Small intestine (tissue), 16 donors: ENCODE results near the gene RGN. TPM values are rescaled to one million over a fixed set of nuclear protein-coding genes. Genes with fewer than 3 reads are reported as not detected.

Experiments used
- DNase-seq, 2 donors: peaks; one replicate each; pipeline versions ENCODE4 v3.0.0 to v3.0.0-alpha.2; 2013
- FAIRE-seq: peaks from 2 replicates; lab custom pipeline; 2012; peaks lifted over from hg19 to GRCh38; lab: Jason Lieb, UNC
- H3K27ac ChIP-seq, 3 donors: one replicate each; pipeline ENCODE4 v1.5.1; 2013; ENCODE audit warnings: low read length in 2 of 3, mild to moderate bottlenecking in 2 of 3, control low read depth in 1 of 3, inconsistent platforms in 1 of 3, low read depth in 1 of 3, moderate library complexity in 1 of 3
- H3K27me3 ChIP-seq, 3 donors: one replicate each; pipeline ENCODE4 v1.6.1; 2013; ENCODE audit warnings: low read length in 3 of 3, inconsistent platforms in 1 of 3; ENCODE audit not compliant: control insufficient read depth in 3 of 3, insufficient read depth in 3 of 3
- H3K36me3 ChIP-seq, 3 donors: one replicate each; pipeline ENCODE4 v1.6.1; 2013; ENCODE audit warnings: low read length in 3 of 3, inconsistent platforms in 1 of 3, low read depth in 1 of 3, mild to moderate bottlenecking in 1 of 3, moderate library complexity in 1 of 3; ENCODE audit not compliant: control insufficient read depth in 3 of 3, insufficient read depth in 2 of 3
- H3K4me1 ChIP-seq, 3 donors: one replicate each; pipeline ENCODE4 v1.6.1; 2013; ENCODE audit warnings: low read length in 2 of 3, inconsistent platforms in 1 of 3, low read depth in 1 of 3, mild to moderate bottlenecking in 1 of 3, moderate library complexity in 1 of 3; ENCODE audit not compliant: control insufficient read depth in 3 of 3, insufficient read depth in 2 of 3
- H3K4me3 ChIP-seq, 3 donors: one replicate each; pipeline ENCODE4 v1.5.1; 2013; ENCODE audit warnings: low read length in 3 of 3, control low read depth in 1 of 3, inconsistent platforms in 1 of 3, low read depth in 1 of 3, mild to moderate bottlenecking in 1 of 3, moderate library complexity in 1 of 3
- H3K9me3 ChIP-seq, 2 donors: one replicate each; pipeline ENCODE4 v1.6.1; 2013; ENCODE audit warnings: low read depth in 1 of 2, low read length in 1 of 2; ENCODE audit not compliant: control insufficient read depth in 2 of 2, insufficient read depth in 1 of 2
- WGBS, 3 donors: extraction: QIAGEN DNeasy Blood & Tissue Kit; methylation state at CpG; one replicate each; pipeline ENCODE4 v1.1.7; 2013; 5-methylcytosine and 5-hydroxymethylcytosine counted together
- long read RNA-seq, 10 donors: transcript quantifications; one replicate each; lab custom pipeline, GENCODE V29; 2026
- polyA plus RNA-seq, 4 donors: library from polyadenylated mRNA; stranded (reverse) in 3 of 4; unstranded in 1 of 4; fragments of 200-250 nt in 3 of 4; fragments of 120-200 nt in 1 of 4; gene quantifications; one replicate each; pipeline versions ENCODE4 v1.2.1 to v1.2.3, GENCODE V29; 2013
- donor health status: healthy with polysubstance abuse.
- donor health status: control.
- donor health status: control.
- donor health status: Bipolar disorder and iron deficiency.
- donor health status: healthy.

The RGN gene
- 100 to 1,000 TPM in 1 of 4 donors, 10 to 100 TPM in 2, 1 to 10 TPM in 1; 1.8 to 315 (median 33.0) TPM for polyA plus RNA-seq
- long read RNA-seq, donor 1, transcript RGN-202 (7 exons, 1,611 nt): minor isoform, 16 of 186 reads
- long read RNA-seq, donor 1, transcript RGN-201 (7 exons, 1,356 nt): major isoform, 38 of 186 reads
- long read RNA-seq, donor 1, partial matches to known transcripts: 104 of 186 reads
- long read RNA-seq, donor 1, other reads (novel, unspliced or antisense): 25 of 186 reads
- long read RNA-seq, donor 2, partial matches to known transcripts: 5 of 9 reads
- long read RNA-seq, donor 2, other reads (novel, unspliced or antisense): 0 of 9 reads
- long read RNA-seq, donor 3, transcript RGN-201 (7 exons, 1,356 nt): minor isoform, 6 of 33 reads
- long read RNA-seq, donor 3, transcript RGN-202 (7 exons, 1,611 nt): major isoform, 10 of 33 reads
- long read RNA-seq, donor 3, partial matches to known transcripts: 17 of 33 reads
- long read RNA-seq, donor 3, other reads (novel, unspliced or antisense): 0 of 33 reads
- long read RNA-seq, donor 4: 0 reads
- long read RNA-seq, donor 5, partial matches to known transcripts: 42 of 47 reads
- long read RNA-seq, donor 5, other reads (novel, unspliced or antisense): 0 of 47 reads
- long read RNA-seq, donor 6, transcript RGN-201 (7 exons, 1,356 nt): major isoform, 9 of 24 reads
- long read RNA-seq, donor 6, partial matches to known transcripts: 6 of 24 reads
- long read RNA-seq, donor 6, other reads (novel, unspliced or antisense): 5 of 24 reads
- long read RNA-seq, donor 7, partial matches to known transcripts: 5 of 6 reads
- long read RNA-seq, donor 7, other reads (novel, unspliced or antisense): 0 of 6 reads
- long read RNA-seq, donor 8: 0 reads
- long read RNA-seq, donor 9, partial matches to known transcripts: 7 of 9 reads
- long read RNA-seq, donor 9, other reads (novel, unspliced or antisense): 0 of 9 reads
- long read RNA-seq, donor 10, partial matches to known transcripts: 0 of 4 reads
- long read RNA-seq, donor 10, other reads (novel, unspliced or antisense): 0 of 4 reads

- no peak for FAIRE-seq
- WGBS, 3 donors: 19 to 40% (median 36%) methylated on average over 39 to 59 of the region's 59 CpGs
Observed at GRCh38 chrX:47078129-47079043, at the start of gene RGN. RGN (plus strand) TSS chrX:47078443; CDS start chrX:47081145, 2,702 bp downstream.

GRCh38 chrX:47030339-47030738 lies 47.9 kb upstream of the RGN start:
- H3K27me3 ChIP-seq: no peaks in the 10 kb centered on the region
- DNase-seq (peak; percentile 55 to 62), FAIRE-seq (no peak)
- no peak overlapping the region for H3K27ac ChIP-seq
- H3K9me3 ChIP-seq: no peaks in the 10 kb centered on the region
- H3K4me3 ChIP-seq: no peak overlapping the region
- H3K36me3 ChIP-seq: peaks cover 0 to 7% (median 1%) of the 10 kb centered on the region in 3 donors
- peaks cover 0 to 4% (median 0%) of the 10 kb centered on the region in 3 donors for H3K4me1 ChIP-seq

More at GRCh38 chrX:47078129-47079043, at the start of gene RGN:
- peaks cover 0 to 10% (median 0%) of the 10 kb centered on the region in 3 donors for H3K4me1 ChIP-seq
- peak within 1 kb of the TSS in 1 of 3 donors; percentile 87 for H3K27ac ChIP-seq
- no peaks in the 10 kb centered on the region for H3K27me3 ChIP-seq
- DNase-seq: peak; percentile 61 to 72
- H3K4me3 ChIP-seq: peak within 1 kb of the TSS in 2 of 3 donors; percentile 42 to 48
- no peaks in the 10 kb centered on the region for H3K9me3 ChIP-seq
- H3K36me3 ChIP-seq: peaks cover 0 to 7% (median 0%) of the 10 kb centered on the region in 3 donors

GRCh38 chrX:47047989-47048388 lies 30.3 kb upstream of the RGN start:
- H3K27ac ChIP-seq: peak overlapping the region in 1 of 3 donors; percentile 79
- DNase-seq (peak; percentile 70 to 72), FAIRE-seq (no peak)
- 21 to 47% (median 27%) methylated on average over 5 of the region's 5 CpGs for WGBS, 3 donors
- H3K4me1 ChIP-seq: no peaks in the 10 kb centered on the region
- H3K9me3 ChIP-seq: peaks cover 0 to 1% of the 10 kb centered on the region in 2 donors
- H3K4me3 ChIP-seq: no peak overlapping the region
- H3K27me3 ChIP-seq: no peaks in the 10 kb centered on the region
- no peaks in the 10 kb centered on the region for H3K36me3 ChIP-seq

- FAIRE-seq (no peak), DNase-seq (no peak)
- H3K9me3 ChIP-seq: no peaks in the 10 kb centered on the region
- peak overlapping the region in 1 of 3 donors; percentile 2 for H3K27ac ChIP-seq
- 36 to 74% (median 42%) methylated on average over 1 of the region's 1 CpG for WGBS, 3 donors
- H3K27me3 ChIP-seq: no peaks in the 10 kb centered on the region
- peaks cover 0 to 15% (median 0%) of the 10 kb centered on the region in 3 donors for H3K36me3 ChIP-seq
- peaks cover 0 to 7% (median 0%) of the 10 kb centered on the region in 3 donors for H3K4me1 ChIP-seq
- no peak overlapping the region for H3K4me3 ChIP-seq
Observed at GRCh38 chrX:47059142-47059874, 18.9 kb upstream of the RGN start.

- 34 to 64% (median 36%) methylated on average over 2 of the region's 2 CpGs for WGBS, 3 donors
- DNase-seq (peak in 1 of 2 donors; percentile 10), FAIRE-seq (no peak)
- Histone ChIP-seq H3K27ac (peak overlapping the region in 1 of 3 donors; percentile 17), H3K4me1 (peaks cover 0 to 7% (median 0%) of the 10 kb centered on the region in 3 donors), H3K4me3 (no peak overlapping the region), H3K36me3 (peaks cover 0 to 11% (median 0%) of the 10 kb centered on the region in 3 donors), H3K9me3 (no peaks in the 10 kb centered on the region), H3K27me3 (no peaks in the 10 kb centered on the region)
Observed at GRCh38 chrX:47060708-47061107, 17.5 kb upstream of the RGN start.

GRCh38 chrX:47061238-47061919 lies 16.9 kb upstream of the RGN start:
- 3 to 65% (median 34%) methylated on average over 2 of the region's 2 CpGs for WGBS, 3 donors
- Histone ChIP-seq H3K4me1 (peaks cover 0 to 7% (median 0%) of the 10 kb centered on the region in 3 donors), H3K9me3 (no peaks in the 10 kb centered on the region), H3K4me3 (no peak overlapping the region), H3K27ac (peak overlapping the region in 1 of 3 donors; percentile 24), H3K27me3 (no peaks in the 10 kb centered on the region), H3K36me3 (peaks cover 0 to 11% (median 0%) of the 10 kb centered on the region in 3 donors)
- DNase-seq (no peak), FAIRE-seq (no peak)

- Histone ChIP-seq H3K9me3 (no peaks in the 10 kb centered on the region), H3K36me3 (peaks cover 0 to 4% (median 0%) of the 10 kb centered on the region in 3 donors), H3K27me3 (no peaks in the 10 kb centered on the region), H3K27ac (no peak overlapping the region), H3K4me3 (no peak overlapping the region), H3K4me1 (peaks cover 0 to 8% (median 0%) of the 10 kb centered on the region in 3 donors)
- FAIRE-seq: no peak
- DNase-seq: no peak
- WGBS, 3 donors: 69 to 93% (median 89%) methylated on average over 2 of the region's 2 CpGs
Observed at GRCh38 chrX:47063179-47063578, 15.1 kb upstream of the RGN start.
